Dedifferentiated amniotic fluid mesenchymal stem cell (primary cell): ENCODE results near the gene ADAMTS7.
"Not testable (repeated sequence)": the region's sequence is repeated elsewhere in the genome, so short reads cannot be mapped to it uniquely, and the experiment has no call there.

ENCODE experiments used
- DNase-seq: peaks from one replicate; pipeline ENCODE4 v3.0.0-alpha.2; 2016; ENCODE audit errors: extremely low spot score

The ADAMTS7 gene

DNA sequence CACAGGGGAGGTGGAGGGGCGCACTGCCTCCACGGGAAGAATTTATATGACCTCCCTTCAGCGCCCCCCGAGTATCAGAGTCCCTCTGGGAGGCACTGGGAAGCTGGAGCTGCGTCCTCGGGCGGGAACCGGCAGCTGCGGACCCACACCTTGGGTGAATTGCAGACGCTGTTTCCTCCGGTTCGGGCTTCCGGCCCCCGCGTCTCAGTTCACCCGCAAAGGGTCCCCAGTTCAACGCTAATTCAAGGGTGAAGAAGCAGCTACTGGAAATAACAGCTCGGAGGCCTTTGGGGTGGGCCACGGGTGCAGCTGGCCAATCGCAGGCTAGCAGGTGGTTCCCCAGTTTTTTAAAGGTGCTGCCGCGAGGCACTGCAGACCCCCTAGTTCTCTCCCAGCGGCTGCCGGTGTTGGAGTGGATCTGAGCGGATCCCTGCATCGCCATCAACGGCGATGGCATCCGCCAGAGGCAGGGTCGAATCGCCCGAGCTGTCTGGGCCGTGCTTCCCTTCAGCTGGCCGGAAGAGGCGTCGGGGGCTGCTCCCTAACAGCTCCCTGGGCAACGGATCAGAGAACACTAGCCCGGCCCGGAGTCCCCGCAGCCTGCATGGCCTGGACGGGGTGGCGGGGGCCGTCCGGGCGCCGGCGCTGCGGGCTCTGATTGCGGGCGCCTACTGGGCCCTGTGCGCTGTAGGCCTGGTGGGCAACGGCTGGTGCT is 19.4 kb upstream of the ADAMTS7 start:
- DNase-seq: no peak

DNA sequence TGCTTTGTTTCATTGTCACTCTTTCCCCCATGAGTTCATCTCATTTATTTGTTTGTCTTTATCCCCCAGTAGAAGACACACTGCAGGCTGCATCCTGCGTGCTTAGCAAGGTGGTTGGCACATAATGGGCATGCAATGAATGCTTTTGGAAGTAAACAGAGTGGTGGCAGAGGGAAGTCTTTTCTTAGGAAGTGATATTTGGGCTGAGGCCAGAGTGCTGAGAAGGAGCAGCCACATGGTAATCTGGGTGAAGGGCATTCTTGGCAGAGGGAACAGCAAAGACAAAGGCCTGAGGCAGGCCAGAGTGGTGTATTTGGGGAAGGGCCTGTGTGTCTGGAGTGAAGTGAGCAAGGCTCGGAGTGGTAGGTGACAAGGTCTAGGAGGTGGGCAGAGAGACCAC is 17.7 kb upstream of the ADAMTS7 start:
- DNase-seq: no peak

DNA sequence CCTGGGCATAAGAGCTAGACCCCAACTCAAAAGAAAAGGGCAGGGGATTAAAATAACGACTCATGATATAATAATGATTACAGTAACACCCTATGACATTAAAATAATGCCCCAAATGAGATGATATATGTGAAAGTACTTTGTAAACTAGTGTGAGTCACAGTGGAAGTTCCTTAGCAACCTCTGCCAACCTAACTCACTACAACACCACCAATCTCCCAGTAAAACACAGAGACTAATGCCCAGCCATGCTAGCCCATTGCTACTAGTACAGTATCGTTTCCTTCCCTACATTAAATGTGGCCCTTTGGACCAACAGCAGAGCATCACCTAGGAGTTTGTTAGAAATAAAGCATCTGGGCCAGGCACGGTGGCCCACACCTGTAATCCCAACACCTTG is 11.2 kb upstream of the ADAMTS7 start:
- no peak for DNase-seq

DNA sequence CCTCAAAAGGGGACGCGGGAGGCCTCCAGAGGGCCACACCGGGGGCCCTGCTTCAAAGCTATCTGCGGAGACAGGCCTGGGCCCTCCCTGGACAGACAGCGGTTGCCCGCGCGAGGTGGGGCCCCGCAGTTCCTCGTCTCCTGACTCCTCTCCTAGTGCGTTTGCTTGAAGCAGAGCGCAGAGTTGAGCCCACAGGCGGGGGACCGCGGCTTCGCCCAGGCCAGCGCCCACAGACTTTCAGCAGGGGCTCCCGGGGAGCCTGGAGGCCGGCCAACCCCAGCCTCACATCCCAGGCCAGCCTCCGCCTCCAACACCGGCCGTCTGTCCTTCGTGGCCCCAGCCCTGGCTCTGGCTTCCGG is 540 bp upstream of the ADAMTS7 start:
- DNase-seq: no peak

GRCh38 chr15:78810362-78811123 is 721 bp downstream of the ADAMTS7 start:
- DNase-seq: no peak

DNA sequence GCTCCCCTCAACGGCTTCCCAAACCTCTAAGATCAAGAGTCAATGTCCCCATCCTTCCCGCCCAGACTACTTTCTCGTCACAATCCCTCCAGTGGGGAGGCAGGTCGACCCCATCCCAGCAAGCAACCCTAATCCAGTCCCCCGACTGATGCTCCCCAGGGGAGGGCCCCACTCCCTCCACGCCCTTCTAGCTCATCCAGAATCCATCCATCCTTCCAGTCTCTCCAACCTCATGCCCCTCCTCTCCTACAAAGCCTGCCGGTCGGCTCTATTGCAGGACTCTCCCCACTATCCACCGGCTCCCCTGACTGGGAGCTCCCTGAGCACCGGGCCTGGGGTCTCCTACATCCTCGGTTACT is 1.3 kb downstream of the ADAMTS7 start:
- DNase-seq: no peak

DNA sequence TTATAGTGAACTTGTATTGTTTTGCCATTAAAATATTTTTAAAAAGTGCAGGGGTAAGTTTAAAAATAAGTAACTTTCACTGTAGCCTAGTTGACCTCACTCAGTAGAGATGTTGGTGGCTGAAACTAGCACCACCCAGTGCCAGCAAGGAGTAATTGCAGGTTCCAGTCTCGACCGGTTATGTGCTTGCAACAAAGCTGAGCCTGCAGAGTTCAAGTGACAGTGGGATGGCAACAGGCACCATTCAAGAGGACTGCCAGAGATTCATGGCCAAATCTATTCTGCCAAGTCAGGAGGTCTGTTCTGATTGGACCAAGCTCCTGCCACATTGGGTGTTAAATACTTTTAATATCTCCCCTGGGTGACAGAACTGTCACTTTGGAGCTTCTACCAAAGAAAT is 2.7 kb downstream of the ADAMTS7 start:
- no peak for DNase-seq

DNA sequence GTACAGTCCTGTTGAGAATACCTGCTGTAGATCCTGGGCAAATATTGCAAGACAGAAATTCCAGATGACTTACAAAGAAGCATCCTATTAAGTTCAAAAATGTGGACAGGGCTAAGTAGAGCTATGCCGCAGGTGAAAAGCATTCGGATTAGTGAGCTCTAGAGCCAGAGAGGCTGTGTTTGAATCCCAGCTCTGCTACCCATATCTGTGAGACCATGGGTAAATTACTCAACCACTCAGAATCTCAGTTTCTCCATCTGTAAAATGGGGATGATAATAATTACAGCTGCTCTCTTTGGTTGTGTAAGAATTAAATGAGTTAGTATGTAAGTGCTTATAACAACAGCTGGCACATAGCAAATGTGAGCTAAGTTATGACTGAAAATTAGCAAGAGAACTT is 3.9 kb downstream of the ADAMTS7 start:
- DNase-seq: no peak

DNA sequence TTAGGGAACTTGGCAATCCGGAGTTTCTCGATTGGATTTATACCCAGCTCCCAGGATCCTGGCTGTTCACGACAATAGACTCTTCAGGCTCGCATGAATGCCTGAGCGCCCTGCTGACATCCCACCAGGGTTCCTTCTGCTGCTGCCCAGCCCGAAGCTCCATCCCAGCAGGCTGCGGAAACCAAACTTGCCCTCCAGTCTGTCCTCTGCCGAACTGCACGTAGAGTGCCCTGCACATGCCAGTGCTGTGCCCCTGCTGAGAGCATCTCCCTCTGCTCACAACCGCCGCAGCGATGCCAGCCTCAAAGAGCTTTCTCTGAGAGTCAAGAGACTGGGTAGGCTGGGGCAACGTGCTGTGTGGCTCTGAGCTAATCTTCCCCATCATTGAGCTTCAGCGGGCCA is 6.9 kb downstream of the ADAMTS7 start:
- DNase-seq: no peak

- no peak for DNase-seq
These were observed 10.5 kb downstream of the ADAMTS7 start for GRCh38 chr15:78800806-78801205.

DNA sequence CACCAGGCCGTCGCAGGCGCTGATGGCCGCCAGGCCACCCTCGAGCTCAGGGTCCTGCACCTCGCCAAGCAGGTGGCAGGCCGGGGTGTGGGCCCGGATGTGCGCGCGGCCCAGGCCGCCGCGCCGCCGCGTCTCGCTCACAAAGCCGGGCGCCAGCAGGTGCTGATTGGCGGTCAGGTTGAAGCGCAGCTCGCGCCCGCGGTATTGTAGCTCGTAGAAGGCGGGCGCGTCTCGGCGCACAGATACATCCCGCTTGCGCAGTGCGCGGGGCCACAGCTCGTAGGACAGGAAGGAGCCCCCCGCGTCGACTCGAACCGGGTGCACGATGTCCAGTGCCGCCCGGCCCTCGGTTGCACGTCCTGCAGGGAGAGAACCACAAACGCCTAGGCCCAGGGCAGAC is 11.1 kb downstream of the ADAMTS7 start:
- no peak for DNase-seq

GRCh38 chr15:78799102-78799501 is 12.2 kb downstream of the ADAMTS7 start:
- DNase-seq: not testable (repeated sequence)

GRCh38 chr15:78798355-78798754 is 12.9 kb downstream of the ADAMTS7 start:
- DNase-seq: peak; percentile 73

DNA sequence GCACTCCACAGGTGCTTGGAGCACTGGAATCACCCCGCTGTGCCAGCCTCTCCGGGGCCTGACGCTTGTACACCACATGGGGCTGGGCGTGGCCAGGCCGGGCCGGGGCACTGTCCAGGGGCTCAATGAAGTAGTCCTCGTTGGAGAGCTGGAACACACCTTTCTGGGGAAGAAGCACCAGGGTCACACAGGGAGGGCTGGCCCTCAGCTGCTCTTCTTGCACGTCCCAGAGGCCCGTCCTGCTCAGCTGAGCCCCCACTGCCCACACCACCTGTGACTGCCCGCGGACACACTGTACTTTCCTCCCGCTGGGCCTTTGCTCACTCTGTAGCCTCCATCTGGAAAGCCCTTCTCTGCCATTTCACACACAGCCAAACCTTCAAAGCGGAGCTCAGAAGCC is 13.3 kb downstream of the ADAMTS7 start:
- no peak for DNase-seq

DNA sequence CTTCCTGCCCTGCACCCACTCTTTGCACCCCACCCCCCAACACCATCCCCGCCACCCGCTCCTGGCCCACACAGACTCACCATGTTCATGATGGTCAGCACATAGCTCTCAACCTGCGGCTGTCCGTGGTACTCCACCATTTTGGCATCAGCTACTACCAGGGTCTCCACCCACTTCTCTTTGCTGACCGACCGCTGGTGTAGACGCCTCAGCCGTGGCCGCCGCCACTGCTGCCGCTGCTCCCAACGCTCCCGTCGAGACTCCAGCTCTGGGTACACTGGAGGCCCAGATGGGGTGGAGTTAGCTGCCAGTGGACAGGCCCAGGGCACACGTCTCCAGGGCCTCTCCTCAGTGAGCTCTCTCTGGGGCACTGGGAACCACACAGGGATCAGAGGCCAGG is 14.8 kb downstream of the ADAMTS7 start:
- DNase-seq: no peak

GRCh38 chr15:78795043-78795442 is 16.2 kb downstream of the ADAMTS7 start:
- no peak for DNase-seq

DNA sequence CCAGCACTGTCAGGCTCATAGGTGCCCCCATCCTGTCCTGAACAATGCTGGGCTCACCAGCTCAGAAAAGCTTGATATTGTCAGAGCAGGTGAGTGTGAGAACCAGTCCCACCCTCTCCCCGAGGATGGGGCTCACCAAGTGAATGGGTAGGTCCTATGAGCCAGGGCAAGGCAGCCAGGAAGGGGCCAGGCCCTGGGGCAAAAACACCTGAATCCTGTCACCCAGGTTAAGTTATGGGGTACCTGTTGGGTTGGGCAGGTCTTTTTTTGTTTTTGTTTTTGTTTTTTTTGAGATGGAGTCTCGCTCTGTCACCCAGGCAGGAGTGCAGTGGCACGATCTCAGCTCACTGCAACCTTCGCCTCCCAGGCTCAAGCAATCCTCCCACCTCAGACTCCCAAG is 16.8 kb downstream of the ADAMTS7 start:
- not testable (repeated sequence) for DNase-seq

DNA sequence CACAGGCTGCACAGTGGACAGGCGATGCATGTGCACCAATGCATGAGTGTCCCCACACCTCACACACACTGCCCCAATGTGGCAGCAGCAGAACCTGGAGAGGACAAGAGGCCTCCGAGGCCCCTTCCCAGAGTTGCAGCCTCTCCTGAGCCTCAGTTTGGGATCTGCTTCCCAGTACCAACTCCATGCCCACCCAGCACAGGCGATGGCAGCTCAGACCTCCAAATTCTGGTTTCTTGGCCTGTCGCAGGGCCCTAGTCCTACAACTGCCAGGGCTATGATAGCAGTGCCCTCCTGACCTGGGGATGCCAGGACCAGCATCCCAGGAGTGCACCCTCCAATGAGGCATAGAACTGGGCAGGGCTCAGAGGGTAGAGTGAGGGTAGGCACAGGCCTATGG is 19.9 kb downstream of the ADAMTS7 start:
- no peak for DNase-seq

GRCh38 chr15:78790027-78790426 is 21.2 kb downstream of the ADAMTS7 start:
- no peak for DNase-seq

GRCh38 chr15:78789615-78790014 is 21.6 kb downstream of the ADAMTS7 start:
- DNase-seq: no peak

GRCh38 chr15:78788016-78788660 is 23.1 kb downstream of the ADAMTS7 start:
- DNase-seq: no peak

- DNase-seq: not testable (repeated sequence)
These were observed 28.9 kb downstream of the ADAMTS7 start for GRCh38 chr15:78782402-78782801.

DNA sequence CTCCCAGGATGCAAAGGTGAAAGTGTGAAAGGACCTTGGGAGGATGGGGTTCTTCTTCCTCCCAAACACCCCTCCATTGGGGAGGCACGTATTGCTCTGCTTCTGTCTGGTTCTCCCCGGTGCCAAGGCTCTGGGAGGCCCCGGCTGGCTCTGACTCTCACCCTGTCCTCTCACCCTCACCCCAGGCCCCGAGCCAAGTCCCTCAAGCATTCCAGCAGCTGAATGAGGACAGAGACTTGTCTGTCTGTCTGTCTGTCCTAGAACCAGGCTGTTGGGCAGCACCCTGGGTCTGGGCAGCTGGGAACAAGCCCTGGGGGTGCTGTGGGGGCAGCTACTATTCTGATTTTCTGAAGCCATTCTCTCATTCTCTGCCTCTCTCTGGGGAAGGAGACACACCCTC is 29.9 kb downstream of the ADAMTS7 start:
- not testable (repeated sequence) for DNase-seq
